Measurements from ENCODE around the gene ITLN2. TPM values are rescaled to one million over a fixed set of nuclear protein-coding genes. Genes with fewer than 3 reads are reported as not detected.
"Not testable (repeated sequence)": the region's sequence is repeated elsewhere in the genome, so short reads cannot be mapped to it uniquely, and the experiment has no call there.

ITLN2 gene
- total RNA-seq, 1 donor from 2014 or later, result 0.16 TPM

- ATAC-seq, result peak; percentile 77
Observed at GRCh38 chr1:160952129-160952510, 2.5 kb downstream of the ITLN2 start.

GRCh38 chr1:160951443-160952128 is 3.0 kb downstream of the ITLN2 start:
- peak; percentile 76 for ATAC-seq

- no peak for ATAC-seq
Observed at GRCh38 chr1:160950657-160951056, 4.0 kb downstream of the ITLN2 start.

GRCh38 chr1:160949881-160950280 is 4.7 kb downstream of the ITLN2 start:
- no peak for ATAC-seq

- not testable (repeated sequence) for ATAC-seq
Observed at GRCh38 chr1:160949216-160949880, 5.3 kb downstream of the ITLN2 start.

- ATAC-seq, result not testable (repeated sequence)
Observed at GRCh38 chr1:160947174-160947759, 7.3 kb downstream of the ITLN2 start.

GRCh38 chr1:160945881-160946280 is 8.7 kb downstream of the ITLN2 start:
- not testable (repeated sequence) for ATAC-seq

GRCh38 chr1:160945079-160945478 is 9.5 kb downstream of the ITLN2 start:
- no peak for ATAC-seq

GRCh38 chr1:160942926-160943325 is 11.7 kb downstream of the ITLN2 start:
- peak; percentile 70 for ATAC-seq

- not testable (repeated sequence) for ATAC-seq
Observed at GRCh38 chr1:160936666-160937065, 17.9 kb downstream of the ITLN2 start.

GRCh38 chr1:160935527-160936258 is 18.9 kb downstream of the ITLN2 start:
- no peak for ATAC-seq

GRCh38 chr1:160933305-160933704 is 21.3 kb downstream of the ITLN2 start:
- ATAC-seq, result not testable (repeated sequence)

GRCh38 chr1:160925652-160926244 is 28.9 kb downstream of the ITLN2 start:
- ATAC-seq, result no peak

GRCh38 chr1:160924791-160925651 is 29.6 kb downstream of the ITLN2 start:
- ATAC-seq, result no peak

GRCh38 chr1:160916666-160917065 is 37.9 kb downstream of the ITLN2 start:
- no peak for ATAC-seq

- ATAC-seq, result not testable (repeated sequence)
Observed at GRCh38 chr1:160913229-160913628, 41.4 kb downstream of the ITLN2 start.

- no peak for ATAC-seq
Observed at GRCh38 chr1:160911925-160912324, 42.7 kb downstream of the ITLN2 start.

- no peak for ATAC-seq
Observed at GRCh38 chr1:160911441-160911840, 43.2 kb downstream of the ITLN2 start.

- ATAC-seq, result no peak
Observed at GRCh38 chr1:160910170-160910750, 44.3 kb downstream of the ITLN2 start.

GRCh38 chr1:160907976-160908375 is 46.6 kb downstream of the ITLN2 start:
- ATAC-seq, result no peak

- ATAC-seq, result no peak
Observed at GRCh38 chr1:160905617-160905989, 49.0 kb downstream of the ITLN2 start.

All from esophagus mucosa (tissue), 1 donor.